HG03097 (cell line): Measurements from ENCODE around the gene ASTN2.

Experiments used
- ATAC-seq: cut with Tn5 transposase; IDR thresholded peaks from one replicate; pipeline ENCODE4 v1.9.1; 2021; ENCODE audit not compliant: unreplicated experiment, low FRiP score

The ASTN2 gene

GRCh38 chr9:116564266-116564793 is 850.5 kb downstream of the ASTN2 start:
- ATAC-seq, result no peak

GRCh38 chr9:116558818-116559540 is 855.9 kb downstream of the ASTN2 start:
- ATAC-seq, result no peak

GRCh38 chr9:116558035-116558434 is 856.8 kb downstream of the ASTN2 start:
- ATAC-seq, result no peak

GRCh38 chr9:116555556-116556155 is 859.2 kb downstream of the ASTN2 start:
- no peak for ATAC-seq

- ATAC-seq, result no peak
Observed at GRCh38 chr9:116555119-116555518, 859.7 kb downstream of the ASTN2 start.

GRCh38 chr9:116550696-116551436 is 864.0 kb downstream of the ASTN2 start:
- ATAC-seq, result no peak

- ATAC-seq, result no peak
Observed at GRCh38 chr9:116549786-116550660, 864.8 kb downstream of the ASTN2 start.

- no peak for ATAC-seq
Observed at GRCh38 chr9:116549061-116549664, 865.7 kb downstream of the ASTN2 start.

- no peak for ATAC-seq
Observed at GRCh38 chr9:116547729-116548426, 867.0 kb downstream of the ASTN2 start.

- ATAC-seq, result no peak
Observed at GRCh38 chr9:116546711-116547581, 867.9 kb downstream of the ASTN2 start.

GRCh38 chr9:116544896-116545295 is 870.0 kb downstream of the ASTN2 start:
- no peak for ATAC-seq

GRCh38 chr9:116543731-116544400 is 871.0 kb downstream of the ASTN2 start:
- no peak for ATAC-seq

- ATAC-seq, result no peak
Observed at GRCh38 chr9:116541402-116541801, 873.5 kb downstream of the ASTN2 start.

GRCh38 chr9:116539549-116539948 is 875.3 kb downstream of the ASTN2 start:
- ATAC-seq, result no peak

GRCh38 chr9:116525611-116526010 is 889.2 kb downstream of the ASTN2 start:
- no peak for ATAC-seq

- ATAC-seq, result no peak
Observed at GRCh38 chr9:116524778-116525470, 889.9 kb downstream of the ASTN2 start.

- ATAC-seq, result no peak
Observed at GRCh38 chr9:116520218-116520617, 894.6 kb downstream of the ASTN2 start.
